ENCODE results near the gene WNT7B.

DNA sequence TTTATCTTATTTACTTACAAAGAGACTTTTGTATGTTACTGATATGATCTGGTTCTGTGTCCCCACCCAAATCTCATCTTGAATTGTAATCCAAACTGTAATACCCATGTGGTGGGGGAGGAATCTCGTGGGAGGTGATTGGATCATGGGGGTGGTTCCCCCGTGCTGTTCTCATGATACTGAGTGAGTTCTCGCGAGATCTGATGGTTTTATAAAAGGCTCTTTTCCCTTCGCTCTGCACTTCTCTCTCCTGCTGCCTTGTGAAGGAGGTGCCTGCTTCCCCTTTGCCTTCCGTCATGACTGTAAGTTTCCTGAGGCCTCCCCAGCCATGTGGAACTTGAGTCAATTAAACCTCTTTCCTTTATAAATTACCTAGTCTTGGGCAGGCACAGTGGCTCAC is 42.4 kb upstream of the WNT7B start:
- TF ChIP-seq, protein P1, sequence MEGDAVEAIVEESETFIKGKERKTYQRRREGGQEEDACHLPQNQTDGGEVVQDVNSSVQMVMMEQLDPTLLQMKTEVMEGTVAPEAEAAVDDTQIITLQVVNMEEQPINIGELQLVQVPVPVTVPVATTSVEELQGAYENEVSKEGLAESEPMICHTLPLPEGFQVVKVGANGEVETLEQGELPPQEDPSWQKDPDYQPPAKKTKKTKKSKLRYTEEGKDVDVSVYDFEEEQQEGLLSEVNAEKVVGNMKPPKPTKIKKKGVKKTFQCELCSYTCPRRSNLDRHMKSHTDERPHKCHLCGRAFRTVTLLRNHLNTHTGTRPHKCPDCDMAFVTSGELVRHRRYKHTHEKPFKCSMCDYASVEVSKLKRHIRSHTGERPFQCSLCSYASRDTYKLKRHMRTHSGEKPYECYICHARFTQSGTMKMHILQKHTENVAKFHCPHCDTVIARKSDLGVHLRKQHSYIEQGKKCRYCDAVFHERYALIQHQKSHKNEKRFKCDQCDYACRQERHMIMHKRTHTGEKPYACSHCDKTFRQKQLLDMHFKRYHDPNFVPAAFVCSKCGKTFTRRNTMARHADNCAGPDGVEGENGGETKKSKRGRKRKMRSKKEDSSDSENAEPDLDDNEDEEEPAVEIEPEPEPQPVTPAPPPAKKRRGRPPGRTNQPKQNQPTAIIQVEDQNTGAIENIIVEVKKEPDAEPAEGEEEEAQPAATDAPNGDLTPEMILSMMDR (IDR thresholded peaks at IDR 0.05 in 8 of 11, conservative IDR thresholded peaks at IDR 0.05 in 3 of 11): no peak
- no peak for TF ChIP-seq POLR2A (IDR thresholded peaks at IDR 0.05)
- TF ChIP-seq POLR2AphosphoS5 (IDR thresholded peaks at IDR 0.05): no peak

All from spleen (tissue), 7 donors.